GM21737 (cell line): ENCODE measurements around the gene MGRN1.

ENCODE experiments used
- ATAC-seq: cut with Tn5 transposase; IDR thresholded peaks from one replicate; pipeline ENCODE4 v1.9.1; 2021; ENCODE audit warnings: mild to moderate bottlenecking, moderate library complexity; ENCODE audit not compliant: unreplicated experiment

The MGRN1 gene

DNA sequence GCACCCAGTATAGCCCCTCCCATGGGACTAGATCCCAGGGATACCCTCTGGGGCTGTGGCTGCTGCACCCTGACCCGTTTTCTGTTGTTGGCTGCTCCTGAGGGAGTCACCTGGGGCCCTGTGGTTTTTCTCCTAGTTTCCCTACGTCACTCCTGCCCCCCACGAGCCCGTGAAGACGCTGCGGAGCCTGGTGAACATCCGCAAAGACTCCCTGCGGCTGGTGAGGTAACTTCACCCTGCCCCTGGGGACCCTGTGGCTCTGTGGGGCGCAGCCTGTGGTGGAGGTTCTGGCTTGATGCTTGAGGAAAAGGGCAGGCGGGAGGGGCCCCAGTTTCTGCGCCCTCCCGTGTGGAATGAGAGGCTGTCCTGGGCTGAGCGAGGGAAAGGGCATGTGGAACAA lies 27.2 kb downstream of the MGRN1 start:
- ATAC-seq: no peak

GRCh38 chr16:4652561-4652960 lies 27.9 kb downstream of the MGRN1 start:
- no peak for ATAC-seq

DNA sequence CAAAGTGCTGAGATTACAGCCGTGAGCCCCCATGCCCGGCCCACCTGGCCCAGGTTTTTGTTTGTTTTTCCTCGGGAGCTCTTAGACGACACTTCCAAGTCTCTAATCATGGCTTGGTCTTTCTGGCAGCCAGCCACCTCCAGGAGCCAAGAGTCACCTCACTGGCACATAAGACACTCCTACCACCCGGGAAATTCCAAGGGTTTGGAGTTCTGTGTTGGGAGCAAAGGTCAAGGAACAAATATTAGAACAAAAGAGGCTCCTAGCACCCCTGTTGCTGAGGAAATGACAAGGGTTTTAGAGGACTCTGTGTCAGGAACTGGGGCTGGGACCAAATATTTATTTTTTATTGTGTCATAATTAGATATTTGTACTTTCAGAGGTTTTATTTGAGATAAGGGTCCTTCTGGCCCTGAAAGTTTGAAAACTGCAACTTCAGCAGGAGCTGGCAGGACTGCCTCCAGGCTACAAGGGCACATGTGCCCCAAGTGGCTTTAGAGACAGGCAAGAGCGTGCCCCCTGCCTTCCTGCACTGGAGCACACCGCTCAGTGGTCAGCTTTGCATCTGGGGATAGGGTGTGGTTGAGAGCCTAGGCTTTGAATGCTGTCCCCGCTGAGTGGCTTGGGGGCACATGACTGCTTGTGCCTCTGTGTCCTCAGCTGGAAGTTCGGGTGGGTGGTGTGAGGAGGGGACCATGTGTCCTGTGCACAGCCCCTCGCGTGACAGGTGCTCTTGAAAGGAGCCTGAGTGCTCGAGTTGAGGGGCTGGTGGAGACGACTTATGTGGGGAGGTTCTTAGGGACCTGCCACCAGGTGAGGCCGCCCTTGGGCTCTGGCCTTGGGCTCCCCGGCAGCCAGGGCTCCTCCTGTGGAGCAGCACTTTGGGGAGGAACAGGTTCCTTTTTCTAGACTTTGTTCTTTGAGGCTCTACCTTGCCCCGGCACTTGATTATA lies 29.7 kb downstream of the MGRN1 start:
- ATAC-seq: no peak

- ATAC-seq: no peak
Measured at GRCh38 chr16:4654964-4655590, 30.5 kb downstream of the MGRN1 start.

- no peak for ATAC-seq
Measured at GRCh38 chr16:4655801-4656200, 31.2 kb downstream of the MGRN1 start.

GRCh38 chr16:4656221-4656620 lies 31.6 kb downstream of the MGRN1 start:
- ATAC-seq: no peak

DNA sequence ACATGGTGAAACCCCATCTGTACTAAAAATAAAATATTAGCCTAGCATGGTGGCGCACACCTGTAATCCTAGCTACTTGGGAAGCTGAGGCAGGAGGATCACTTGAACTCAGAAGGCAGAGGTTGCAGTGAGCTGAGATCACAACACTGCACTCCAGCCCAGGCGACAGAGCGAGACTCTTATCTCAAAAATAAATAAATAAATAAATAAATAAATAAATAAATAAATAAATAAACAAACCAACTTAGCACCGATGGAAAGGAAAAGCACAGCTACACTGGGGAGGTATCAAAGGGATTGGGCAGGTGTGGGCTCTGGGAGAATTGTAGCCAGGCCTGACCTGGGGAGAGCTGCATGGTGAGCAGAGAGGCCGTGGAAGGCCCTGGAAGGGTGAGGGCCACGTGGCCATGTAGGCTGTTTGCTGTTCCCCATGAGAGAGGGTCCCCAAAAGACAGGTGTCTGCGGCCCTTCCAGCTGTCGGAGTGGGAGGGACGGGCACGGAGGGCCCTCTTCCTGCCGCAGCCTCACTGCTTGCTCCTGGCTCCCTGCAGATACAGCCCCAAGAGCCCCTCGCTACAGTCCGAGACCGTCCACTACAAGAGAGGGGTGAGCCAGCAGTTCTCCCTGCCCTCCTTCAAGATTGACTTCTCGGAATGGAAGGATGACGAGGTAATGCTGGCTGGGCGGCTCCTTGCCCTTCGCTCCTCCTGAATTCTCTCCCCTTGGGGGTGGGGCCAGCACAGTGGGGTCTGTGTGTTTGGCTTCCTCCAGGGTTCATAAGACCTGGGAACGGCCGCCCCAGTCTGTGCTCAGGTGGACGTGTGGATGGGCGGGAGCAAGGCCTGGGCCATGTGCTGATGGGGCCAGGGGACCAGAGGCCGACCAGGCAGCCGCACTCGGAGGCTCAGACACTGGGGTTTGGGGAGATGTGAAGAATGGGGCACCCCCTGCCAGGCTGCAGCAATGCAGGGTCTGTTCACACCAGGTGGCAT lies 32.4 kb downstream of the MGRN1 start:
- ATAC-seq: no peak

DNA sequence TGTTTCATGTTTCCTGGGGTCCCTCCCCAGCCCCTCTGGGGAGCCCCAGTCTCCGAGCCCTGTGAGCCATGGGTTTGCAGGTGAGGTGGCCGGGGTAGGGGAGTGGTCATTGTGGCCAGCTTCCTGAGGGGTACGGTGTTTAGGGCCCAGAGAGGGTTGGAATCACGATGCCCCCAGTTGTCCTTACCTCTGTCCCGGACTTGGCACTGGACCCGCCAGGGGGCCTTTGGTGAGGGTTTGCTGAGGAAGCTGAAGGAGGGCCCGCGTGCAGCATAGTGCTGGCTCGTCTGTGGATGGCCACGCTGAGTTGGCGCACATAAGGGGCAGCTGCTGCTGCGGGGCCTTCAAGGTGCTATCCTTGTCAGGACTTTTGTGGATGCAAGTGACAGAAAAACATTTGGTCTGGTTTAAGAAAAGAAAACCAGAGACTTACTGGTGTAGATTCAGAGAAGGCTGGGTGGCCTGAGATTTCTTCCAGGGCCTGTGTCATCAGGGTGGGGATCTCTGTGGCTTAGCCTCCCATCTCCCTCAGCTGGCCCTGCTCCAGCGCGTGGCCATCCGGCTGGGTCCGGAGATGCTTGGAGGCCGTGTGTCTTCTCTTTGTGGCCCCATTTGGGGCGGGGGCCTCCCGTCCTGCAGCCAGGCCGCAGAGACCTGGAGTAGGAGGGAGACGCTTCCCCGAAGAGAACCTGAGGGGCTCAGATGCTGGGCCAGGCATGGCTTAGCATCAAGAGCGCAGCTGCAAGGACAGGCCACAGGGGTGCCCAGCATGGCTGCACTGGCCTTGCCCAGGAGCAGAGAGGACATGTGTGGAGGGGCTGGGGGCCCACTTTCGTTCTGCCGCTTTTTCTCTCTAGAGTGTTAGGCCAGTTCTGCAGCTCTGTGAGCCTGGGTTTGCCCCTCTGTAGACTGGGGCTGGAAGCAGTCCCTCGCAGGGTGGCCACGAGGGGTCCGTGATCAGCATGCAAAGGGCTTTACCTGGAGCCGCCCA lies 35.0 kb downstream of the MGRN1 start:
- ATAC-seq: no peak

GRCh38 chr16:4660454-4661007 lies 35.9 kb downstream of the MGRN1 start:
- ATAC-seq: peak; percentile 45

DNA sequence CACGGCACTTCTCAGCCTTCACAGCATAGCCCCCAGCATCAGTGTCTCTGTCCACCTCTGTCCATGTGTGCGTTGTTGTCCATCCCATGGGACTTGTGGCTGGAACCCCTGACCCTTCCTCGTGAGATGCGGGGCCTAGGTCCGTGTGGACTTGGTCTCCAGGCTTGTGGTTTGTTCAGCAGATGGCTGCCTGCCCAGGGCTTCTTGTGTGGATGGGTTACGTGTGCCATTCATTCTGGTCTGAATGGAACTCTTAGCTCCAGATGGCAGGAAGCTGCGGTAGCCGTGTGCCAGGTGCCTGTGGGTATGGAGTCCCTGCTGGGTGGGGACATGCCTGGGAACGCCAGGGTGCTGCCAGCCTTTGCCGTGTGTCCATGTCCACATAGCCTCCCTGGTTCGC lies 37.0 kb downstream of the MGRN1 start:
- no peak for ATAC-seq

- ATAC-seq: no peak
Measured at GRCh38 chr16:4663465-4663776, 38.8 kb downstream of the MGRN1 start.

- ATAC-seq: no peak
Measured at GRCh38 chr16:4663777-4664465, 39.3 kb downstream of the MGRN1 start.

- ATAC-seq: no peak
Measured at GRCh38 chr16:4664538-4665418, 40.2 kb downstream of the MGRN1 start.

DNA sequence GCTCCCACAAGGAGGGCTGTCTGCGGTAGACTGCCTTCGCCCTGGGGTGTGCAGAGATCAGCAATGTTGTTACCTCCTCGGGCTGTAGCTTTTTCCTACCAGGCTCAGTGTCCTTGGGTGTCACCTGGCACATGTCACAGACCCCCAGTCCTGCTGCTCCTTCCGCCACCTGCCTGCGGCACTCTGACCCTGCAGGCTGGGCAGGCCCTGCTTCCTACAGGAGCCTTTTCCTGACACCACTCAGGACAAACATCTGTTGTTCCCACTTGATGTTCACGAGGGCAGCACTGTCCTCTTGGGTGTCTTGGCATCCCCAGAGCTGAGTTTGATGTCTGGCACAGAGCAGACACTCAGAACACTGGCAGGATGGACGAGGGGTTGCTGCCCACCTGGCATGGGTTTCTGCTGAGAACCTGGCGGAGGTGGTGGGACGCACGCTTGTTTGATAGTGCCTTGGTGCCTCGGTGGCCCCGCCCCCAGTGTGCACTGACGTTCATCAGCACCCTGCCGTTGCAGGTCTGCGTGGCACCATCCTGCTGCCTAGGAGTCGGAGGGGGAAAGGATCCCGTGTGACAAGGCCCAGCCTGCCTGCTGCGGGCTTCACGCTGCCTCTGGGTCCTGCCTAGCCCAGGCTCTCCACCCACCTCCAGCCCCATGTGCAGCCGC lies 42.0 kb downstream of the MGRN1 start:
- ATAC-seq: no peak

DNA sequence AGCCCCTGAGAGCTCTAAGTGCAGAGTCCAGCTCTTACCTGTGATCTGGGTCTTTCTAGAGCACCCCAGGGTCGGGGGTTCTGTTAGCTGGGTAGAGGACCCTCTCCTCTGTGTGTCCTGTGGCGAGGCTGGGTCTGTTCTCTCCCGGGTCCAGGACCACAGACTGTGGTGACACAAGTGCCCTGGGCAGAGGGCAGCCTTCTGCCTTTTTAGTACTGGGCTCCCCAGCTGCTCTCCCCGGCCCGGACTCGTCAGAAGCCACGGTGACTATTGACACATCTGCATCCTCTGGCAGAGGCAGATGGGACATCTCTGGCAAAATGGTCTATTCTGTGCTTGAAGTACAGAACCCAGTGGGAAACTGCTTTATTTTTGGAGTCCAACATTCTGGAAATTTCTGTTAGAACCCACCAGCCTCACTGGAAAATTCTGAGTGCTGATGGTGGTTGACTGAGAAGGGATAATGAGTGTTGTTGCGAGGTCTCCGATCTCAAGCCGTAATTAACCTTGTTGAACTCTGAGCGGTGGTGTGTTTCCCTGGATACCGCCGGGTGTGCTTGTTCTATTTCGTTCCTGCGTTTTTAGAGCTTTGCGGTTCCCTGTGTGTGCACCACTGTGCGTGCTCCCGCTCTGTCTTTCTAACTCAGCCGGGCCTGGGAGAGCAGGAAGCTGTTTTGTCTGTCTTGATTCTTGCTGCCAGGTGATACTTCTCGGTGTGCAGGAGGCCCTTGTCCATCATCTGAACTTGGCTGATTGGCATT lies 42.8 kb downstream of the MGRN1 start:
- no peak for ATAC-seq

GRCh38 chr16:4668313-4668960 lies 43.8 kb downstream of the MGRN1 start:
- ATAC-seq: no peak
